Suprapubic skin (tissue), 4 donors: ENCODE results near the gene RAB3C.

Experiments used
- CTCF ChIP-seq, 2 donors: fragments of 200-600 bp in 1 of 2; fragments of 450-650 bp in 1 of 2; sonication (generic) in 1 of 2; IDR thresholded peaks; one replicate each; pipeline ENCODE4 v1.5.1; 2016 to 2019; ENCODE audit warnings: antibody characterized with exemption in 2 of 2, mild to moderate bottlenecking in 1 of 2, moderate library complexity in 1 of 2
- EP300 ChIP-seq: sonication (generic); formaldehyde crosslinking; IDR thresholded peaks from one replicate; pipeline ENCODE4 v1.6.1; 2017; ENCODE audit warnings: antibody characterized with exemption
- POLR2AphosphoS5 ChIP-seq, 3 donors: sonication (generic); formaldehyde crosslinking; IDR thresholded peaks; one replicate each; pipeline ENCODE4 v1.6.1; 2017; ENCODE audit warnings: antibody characterized with exemption in 3 of 3

DNA sequence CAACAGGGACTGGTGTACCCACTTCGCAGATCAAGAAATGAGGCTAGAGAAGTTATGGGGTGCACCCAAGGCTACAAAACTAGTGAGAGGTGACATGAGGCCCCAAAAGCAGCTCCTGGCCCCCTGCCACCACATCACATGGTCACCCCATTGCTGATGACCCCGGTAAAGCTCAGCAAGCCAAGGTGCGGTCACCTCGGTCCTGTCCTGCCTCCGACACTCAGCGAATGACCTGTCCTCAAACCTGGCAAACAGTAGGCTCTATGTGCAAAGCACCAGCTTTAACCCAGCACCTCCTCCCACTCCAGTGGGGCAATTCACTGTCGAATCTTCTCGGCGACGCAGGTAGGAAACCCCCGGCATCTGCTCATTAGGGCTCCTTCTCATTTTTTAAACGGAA is 307.4 kb downstream of the RAB3C start:
- TF ChIP-seq EP300 (no peak), CTCF (IDR thresholded peaks at IDR 0.05) (no peak), POLR2AphosphoS5 (IDR thresholded peaks at IDR 0.05) (no peak)
